Neural progenitor cell (in vitro differentiated cells): ENCODE results near the gene OTUD1. TPM values are rescaled to one million over a fixed set of nuclear protein-coding genes. Genes with fewer than 3 reads are reported as not detected.

ENCODE experiments used
- DNase-seq: peaks from one replicate; pipeline ENCODE4 v3.0.0-alpha.2; 2016; ENCODE audit warnings: low spot score
- H2AFZ ChIP-seq: fragments of 200-600 bp; sonication (generic); replicated peaks from 2 replicates; pipeline ENCODE4 v1.6.1; 2016; ENCODE audit warnings: antibody characterized with exemption
- H3F3A ChIP-seq: fragments of 200-600 bp; sonication (generic); 2 replicates; pipeline ENCODE4 v1.6.1; 2016; ENCODE audit warnings: antibody characterized with exemption, low read depth
- H3K27ac ChIP-seq: fragments of 200-600 bp; sonication (generic); 2 replicates; pipeline ENCODE4 v1.5.1; 2016; ENCODE audit warnings: mild to moderate bottlenecking
- H3K27me3 ChIP-seq: fragments of 200-600 bp; sonication (generic); 2 replicates; pipeline ENCODE4 v1.6.1; 2016; ENCODE audit warnings: mild to moderate bottlenecking, moderate library complexity
- H3K36me3 ChIP-seq: fragments of 200-600 bp; sonication (generic); 2 replicates; pipeline ENCODE4 v1.5.1; 2016
- H3K4me1 ChIP-seq: fragments of 200-600 bp; sonication (generic); 2 replicates; pipeline ENCODE4 v1.6.1; 2016; ENCODE audit warnings: mixed run types
- H3K4me2 ChIP-seq: fragments of 200-600 bp; sonication (generic); 2 replicates; pipeline ENCODE4 v1.6.1; 2016
- H3K4me3 ChIP-seq: fragments of 200-600 bp; sonication (generic); 2 replicates; pipeline ENCODE4 v1.5.1; 2016
- H3K79me2 ChIP-seq: fragments of 200-600 bp; sonication (generic); 2 replicates; pipeline ENCODE4 v1.6.1; 2016; ENCODE audit warnings: low read depth
- H3K9ac ChIP-seq: fragments of 200-600 bp; sonication (generic); 2 replicates; pipeline ENCODE4 v1.6.1; 2016
- H3K9me3 ChIP-seq: fragments of 200-600 bp; sonication (generic); 2 replicates; pipeline ENCODE4 v1.5.1; 2016; ENCODE audit warnings: low read depth
- H4K20me1 ChIP-seq: fragments of 200-600 bp; sonication (generic); 2 replicates; pipeline ENCODE4 v1.6.1; 2016; ENCODE audit warnings: low read depth
- H3K27ac Mint-ChIP-seq: 3 replicates; pipeline ENCODE4 v1.8.0; 2021; ENCODE audit warnings: mixed read lengths
- H3K27me3 Mint-ChIP-seq: 2 replicates; pipeline ENCODE4 v1.8.0; 2022; ENCODE audit warnings: low read depth, mild to moderate bottlenecking, inconsistent platforms, moderate library complexity, mixed read lengths; ENCODE audit not compliant: insufficient read depth
- H3K36me3 Mint-ChIP-seq: 3 replicates; pipeline ENCODE4 v1.8.0; 2021; ENCODE audit warnings: mixed read lengths
- H3K4me1 Mint-ChIP-seq: 3 replicates; pipeline ENCODE4 v1.8.0; 2021; ENCODE audit warnings: mixed read lengths
- H3K4me3 Mint-ChIP-seq: 3 replicates; pipeline ENCODE4 v1.8.0; 2021; ENCODE audit warnings: mild to moderate bottlenecking, moderate library complexity, mixed read lengths
- H3K9me3 Mint-ChIP-seq: 3 replicates; pipeline ENCODE4 v1.8.0; 2020; ENCODE audit warnings: mixed read lengths
- EZH2 ChIP-seq: fragments of 200-600 bp; sonication (generic); IDR thresholded peaks from 2 replicates; pipeline ENCODE4 v1.6.1; 2017; ENCODE audit warnings: antibody characterized with exemption, mild to moderate bottlenecking, moderate library complexity
- EZH2phosphoT487 ChIP-seq: fragments of 200-600 bp; sonication (generic); IDR thresholded peaks from 2 replicates; pipeline ENCODE4 v1.6.1; 2017; ENCODE audit warnings: antibody characterized with exemption
- total RNA-seq: library from RNA; depleted of rRNA; stranded (reverse); fragments of >200 nt; gene quantifications from 2 replicates; pipeline ENCODE4 v1.2.3, GENCODE V29; 2015; ENCODE audit warnings: low replicate concordance
- TF ChIP-seq, protein P1 (sequence below): fragments of 200-600 bp; sonication (generic); IDR thresholded peaks from 2 replicates; pipeline ENCODE4 v1.5.1; 2017; ENCODE audit warnings: antibody characterized with exemption, mild to moderate bottlenecking

The OTUD1 gene
- total RNA-seq, 1 donor from 2014 or later = 7.9 TPM

DNA sequence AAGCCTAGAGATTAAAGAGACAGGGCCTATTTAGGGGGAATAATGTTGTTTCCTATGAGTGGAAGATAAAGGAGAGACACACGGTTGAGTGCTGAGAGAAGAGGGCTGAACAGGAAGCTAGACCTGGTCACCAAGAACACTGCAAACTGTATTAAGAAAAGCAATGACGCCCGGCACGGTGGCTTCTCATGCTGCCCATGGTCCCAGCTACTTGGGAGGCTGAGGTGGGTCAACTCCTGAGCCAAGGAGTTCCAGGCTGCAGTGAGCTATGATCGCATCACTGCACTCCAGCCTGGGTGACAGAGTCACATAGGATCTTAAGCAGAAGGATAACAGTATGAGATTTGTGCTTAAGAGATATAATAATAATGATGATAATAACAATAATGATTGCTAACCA lies 19.7 kb upstream of the OTUD1 start:
- no peak for DNase-seq
- Mint-ChIP-seq H3K27me3 (no peaks in the 10 kb centered on the region), H3K4me3 (no peak overlapping the region), H3K9me3 (no peaks in the 10 kb centered on the region), H3K27ac (no peak overlapping the region), H3K36me3 (no peaks in the 10 kb centered on the region), H3K4me1 (peaks cover 8% of the 10 kb centered on the region)
- Histone ChIP-seq H3K79me2 (no peaks in the 10 kb centered on the region), H3F3A (no peaks in the 10 kb centered on the region), H3K9me3 (no peaks in the 10 kb centered on the region), H2AFZ (no peak overlapping the region), H3K27me3 (no peaks in the 10 kb centered on the region), H3K27ac (no peak overlapping the region), H3K4me2 (no peak overlapping the region), H4K20me1 (no peaks in the 10 kb centered on the region), H3K9ac (no peak overlapping the region), H3K4me1 (no peaks in the 10 kb centered on the region), H3K36me3 (no peaks in the 10 kb centered on the region), H3K4me3 (no peak overlapping the region)
- TF ChIP-seq, protein P1, sequence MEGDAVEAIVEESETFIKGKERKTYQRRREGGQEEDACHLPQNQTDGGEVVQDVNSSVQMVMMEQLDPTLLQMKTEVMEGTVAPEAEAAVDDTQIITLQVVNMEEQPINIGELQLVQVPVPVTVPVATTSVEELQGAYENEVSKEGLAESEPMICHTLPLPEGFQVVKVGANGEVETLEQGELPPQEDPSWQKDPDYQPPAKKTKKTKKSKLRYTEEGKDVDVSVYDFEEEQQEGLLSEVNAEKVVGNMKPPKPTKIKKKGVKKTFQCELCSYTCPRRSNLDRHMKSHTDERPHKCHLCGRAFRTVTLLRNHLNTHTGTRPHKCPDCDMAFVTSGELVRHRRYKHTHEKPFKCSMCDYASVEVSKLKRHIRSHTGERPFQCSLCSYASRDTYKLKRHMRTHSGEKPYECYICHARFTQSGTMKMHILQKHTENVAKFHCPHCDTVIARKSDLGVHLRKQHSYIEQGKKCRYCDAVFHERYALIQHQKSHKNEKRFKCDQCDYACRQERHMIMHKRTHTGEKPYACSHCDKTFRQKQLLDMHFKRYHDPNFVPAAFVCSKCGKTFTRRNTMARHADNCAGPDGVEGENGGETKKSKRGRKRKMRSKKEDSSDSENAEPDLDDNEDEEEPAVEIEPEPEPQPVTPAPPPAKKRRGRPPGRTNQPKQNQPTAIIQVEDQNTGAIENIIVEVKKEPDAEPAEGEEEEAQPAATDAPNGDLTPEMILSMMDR = no peak
- TF ChIP-seq EZH2 (no peak), EZH2phosphoT487 (no peak)

DNA sequence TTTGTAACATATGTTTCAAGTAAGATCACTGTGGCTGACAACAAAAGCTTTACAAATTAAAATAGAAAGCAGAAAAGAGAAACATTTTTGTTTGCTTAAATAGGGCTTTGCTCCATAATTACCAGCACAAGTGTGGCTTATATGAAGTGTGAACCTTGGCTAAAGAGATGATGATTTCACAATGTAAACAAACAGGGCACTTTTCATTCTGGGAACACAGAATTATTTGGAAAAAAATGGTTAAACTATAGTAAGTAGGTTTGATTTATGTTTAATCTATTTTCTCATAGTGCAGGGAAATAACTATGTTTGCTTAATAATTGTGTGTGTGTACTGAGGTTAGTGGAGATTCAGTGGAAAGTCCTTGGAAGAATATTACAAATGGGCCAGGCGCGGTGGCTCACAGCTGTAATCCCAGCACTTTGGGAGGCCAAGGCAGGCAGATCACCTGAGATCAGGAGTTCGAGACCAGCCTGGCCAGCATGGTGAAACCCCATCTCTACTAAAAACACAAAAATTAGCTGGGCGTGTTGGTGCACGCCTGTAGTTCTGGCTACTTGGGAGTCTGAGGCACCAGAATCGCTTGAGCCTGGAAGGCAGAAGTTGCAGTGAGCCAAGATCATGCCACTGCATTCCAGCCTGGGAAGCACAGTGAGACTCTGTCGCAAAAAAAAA lies 19.1 kb upstream of the OTUD1 start:
- Mint-ChIP-seq H3K36me3 (no peaks in the 10 kb centered on the region), H3K27ac (no peak overlapping the region), H3K4me1 (peaks cover 5% of the 10 kb centered on the region), H3K27me3 (no peaks in the 10 kb centered on the region), H3K4me3 (no peak overlapping the region), H3K9me3 (no peaks in the 10 kb centered on the region)
- Histone ChIP-seq H3K4me3 (no peak overlapping the region), H3K4me1 (no peaks in the 10 kb centered on the region), H3F3A (no peaks in the 10 kb centered on the region), H3K36me3 (no peaks in the 10 kb centered on the region), H4K20me1 (no peaks in the 10 kb centered on the region), H3K27ac (no peak overlapping the region), H3K9ac (no peak overlapping the region), H3K79me2 (no peaks in the 10 kb centered on the region), H3K4me2 (no peak overlapping the region), H2AFZ (no peak overlapping the region), H3K9me3 (no peaks in the 10 kb centered on the region), H3K27me3 (no peaks in the 10 kb centered on the region)
- TF ChIP-seq EZH2 = no peak
- TF ChIP-seq, protein P1 = no peak
- no peak for TF ChIP-seq EZH2phosphoT487
- no peak for DNase-seq

DNA sequence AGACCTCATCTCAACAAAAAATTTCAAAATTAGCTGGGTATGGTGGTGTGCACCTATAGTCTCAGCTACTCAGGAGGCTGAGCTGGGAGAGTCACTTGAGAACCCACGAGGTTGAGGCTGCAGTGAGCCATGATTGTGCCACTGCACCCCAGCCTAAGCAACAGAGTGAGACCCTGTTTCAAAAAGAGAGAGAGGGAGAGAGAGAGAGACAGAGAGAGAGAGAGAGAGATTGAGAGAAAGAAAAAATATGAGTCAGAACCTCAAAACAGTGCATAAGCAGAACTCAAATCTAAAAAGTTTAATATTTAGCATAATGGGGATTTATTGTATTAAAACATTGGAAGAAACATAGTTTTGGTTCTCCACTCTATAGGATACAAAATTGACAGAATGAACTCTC lies 17.5 kb upstream of the OTUD1 start:
- Mint-ChIP-seq H3K9me3 (no peaks in the 10 kb centered on the region), H3K27me3 (no peaks in the 10 kb centered on the region), H3K4me1 (peaks cover 5% of the 10 kb centered on the region), H3K4me3 (no peak overlapping the region), H3K36me3 (no peaks in the 10 kb centered on the region), H3K27ac (no peak overlapping the region)
- no peak overlapping the region for H3K4me2 ChIP-seq
- no peaks in the 10 kb centered on the region for H3K4me1 ChIP-seq
- no peaks in the 10 kb centered on the region for H3K79me2 ChIP-seq
- DNase-seq = no peak
- H3K9ac ChIP-seq = no peak overlapping the region
- no peak for TF ChIP-seq EZH2
- H3K4me3 ChIP-seq = no peak overlapping the region
- H3K9me3 ChIP-seq = no peaks in the 10 kb centered on the region
- no peak overlapping the region for H2AFZ ChIP-seq
- no peak overlapping the region for H3K27ac ChIP-seq
- H3F3A ChIP-seq = no peaks in the 10 kb centered on the region
- no peaks in the 10 kb centered on the region for H3K36me3 ChIP-seq
- no peaks in the 10 kb centered on the region for H4K20me1 ChIP-seq
- H3K27me3 ChIP-seq = no peaks in the 10 kb centered on the region

DNA sequence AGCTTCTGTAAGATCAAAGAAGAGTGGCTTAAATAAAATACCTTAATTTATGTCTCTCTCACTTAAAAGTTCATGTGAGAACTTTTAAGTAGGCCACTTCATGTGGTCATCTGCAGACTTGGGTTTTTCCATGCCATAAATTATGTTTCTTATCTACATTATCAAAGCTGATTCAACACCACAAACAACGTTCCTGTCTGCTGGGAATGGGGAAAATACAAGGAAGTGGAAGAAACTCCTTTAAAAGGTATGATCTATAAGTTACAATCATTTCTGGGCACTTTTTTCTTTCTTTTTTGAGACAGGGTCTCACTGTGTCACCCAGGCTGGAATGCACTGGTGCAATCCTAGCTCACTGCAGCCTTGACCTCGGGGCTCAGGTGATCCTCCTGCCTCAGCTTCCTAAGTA lies 16.9 kb upstream of the OTUD1 start:
- Histone ChIP-seq H3K27ac (no peak overlapping the region), H3K4me3 (no peak overlapping the region), H3K36me3 (no peaks in the 10 kb centered on the region), H3K4me1 (no peaks in the 10 kb centered on the region), H4K20me1 (no peaks in the 10 kb centered on the region), H2AFZ (no peak overlapping the region), H3K4me2 (no peak overlapping the region), H3K79me2 (no peaks in the 10 kb centered on the region), H3K9ac (no peak overlapping the region), H3K27me3 (no peaks in the 10 kb centered on the region), H3K9me3 (no peaks in the 10 kb centered on the region), H3F3A (no peaks in the 10 kb centered on the region)
- H3K36me3 Mint-ChIP-seq = no peaks in the 10 kb centered on the region
- TF ChIP-seq EZH2 = no peak
- no peak overlapping the region for H3K27ac Mint-ChIP-seq
- no peak overlapping the region for H3K4me3 Mint-ChIP-seq
- DNase-seq = no peak
- peaks cover 5% of the 10 kb centered on the region for H3K4me1 Mint-ChIP-seq
- no peaks in the 10 kb centered on the region for H3K27me3 Mint-ChIP-seq
- H3K9me3 Mint-ChIP-seq = peaks cover 2% of the 10 kb centered on the region
